PC-3 (cell line): ENCODE data around the gene POPDC2. TPM values are rescaled to one million over a fixed set of nuclear protein-coding genes. Genes with fewer than 3 reads are reported as not detected.
"Not testable (repeated sequence)": the region's sequence is repeated elsewhere in the genome, so short reads cannot be mapped to it uniquely, and the experiment has no call there.

Experiments
- ATAC-seq: fragments of 200-7000 bp; cut with Tn5 transposase; 2 replicates; pipeline ENCODE4 v1.9.1; 2020; ENCODE audit warnings: mild to moderate bottlenecking, moderate library complexity
- BruUV-seq: library from RNA; stranded (reverse); fragments of 400-500 nt; replicated peaks from 2 replicates; lab custom pipeline; 2021; lab: Mats Ljungman, UMichigan
- CTCF ChIA-PET: fragments of 300-600 bp; sonication (Branson Sonifier 250); formaldehyde crosslinking; loops from one replicate; lab custom pipeline; 2022; ENCODE audit warnings: antibody characterized with exemption; lab: Charles Lee
- POLR2A ChIA-PET: fragments of 300-600 bp; sonication (Branson Sonifier 250); formaldehyde crosslinking; loops from one replicate; lab custom pipeline; 2022; ENCODE audit warnings: antibody characterized with exemption; ENCODE audit not compliant: unreplicated experiment; lab: Charles Lee
- DNase-seq: peaks from one replicate; pipeline ENCODE4 v3.0.0-alpha.2; 2015
- H2AFZ ChIP-seq: fragments of 300-600 bp; sonication (generic); 2 replicates; pipeline ENCODE4 v1.6.0; 2016; ENCODE audit warnings: antibody characterized with exemption, low read length
- H3F3A ChIP-seq: fragments of 300-600 bp; sonication (generic); one replicate; pipeline ENCODE4 v1.6.0; 2017; ENCODE audit warnings: antibody characterized with exemption, low read length, control low read depth, mild to moderate bottlenecking; ENCODE audit not compliant: unreplicated experiment
- H3K27ac ChIP-seq: fragments of 300-600 bp; sonication (generic); 2 replicates; pipeline ENCODE4 v1.5.1; 2016; ENCODE audit warnings: mild to moderate bottlenecking, low read length
- H3K27me3 ChIP-seq: fragments of 300-600 bp; sonication (generic); 2 replicates; pipeline ENCODE4 v1.6.1; 2016; ENCODE audit warnings: low read length, mixed read lengths
- H3K36me3 ChIP-seq: fragments of 300-600 bp; sonication (generic); 2 replicates; pipeline ENCODE4 v1.6.1; 2016; ENCODE audit warnings: low read depth, mixed run types, low read length, mixed read lengths
- H3K4me1 ChIP-seq: fragments of 300-600 bp; sonication (generic); 2 replicates; pipeline ENCODE4 v1.5.1; 2016; ENCODE audit warnings: low read length; ENCODE audit not compliant: insufficient read depth
- H3K4me2 ChIP-seq: fragments of 300-600 bp; sonication (generic); 2 replicates; pipeline ENCODE4 v1.6.0; 2016; ENCODE audit warnings: low read length
- H3K4me3 ChIP-seq: fragments of 300-600 bp; sonication (generic); 2 replicates; pipeline ENCODE4 v1.5.1; 2016; ENCODE audit warnings: mild to moderate bottlenecking, low read length, mixed read lengths
- H3K79me2 ChIP-seq: fragments of 300-600 bp; sonication (generic); 2 replicates; pipeline ENCODE4 v1.6.1; 2017; ENCODE audit warnings: low read length, mixed read lengths
- H3K9ac ChIP-seq: fragments of 300-600 bp; sonication (generic); 2 replicates; pipeline ENCODE4 v1.6.0; 2016; ENCODE audit warnings: mild to moderate bottlenecking, low read length
- H3K9me2 ChIP-seq: fragments of 300-600 bp; sonication (generic); replicated peaks from 2 replicates; pipeline ENCODE4 v1.6.1; 2016; ENCODE audit warnings: mixed run types, low read length, mixed read lengths
- H3K9me3 ChIP-seq: fragments of 300-600 bp; sonication (generic); 2 replicates; pipeline ENCODE4 v1.6.1; 2016; ENCODE audit warnings: low read length, mixed read lengths
- H4K20me1 ChIP-seq: fragments of 300-600 bp; sonication (generic); 2 replicates; pipeline ENCODE4 v1.6.1; 2016; ENCODE audit warnings: low read length, mixed read lengths
- EZH2 ChIP-seq: fragments of 300-600 bp; sonication (generic); IDR thresholded peaks from one replicate; pipeline ENCODE4 v1.6.1; 2017; ENCODE audit warnings: antibody characterized with exemption, mild to moderate bottlenecking, low read length; ENCODE audit not compliant: unreplicated experiment
- EZH2phosphoT487 ChIP-seq: fragments of 300-600 bp; sonication (generic); IDR thresholded peaks from 2 replicates; pipeline ENCODE4 v1.6.1; 2018; ENCODE audit warnings: mild to moderate bottlenecking, antibody characterized with exemption, low read length, borderline replicate concordance
- intact Hi-C: fragments of 100-400 bp; cut with micrococcal nuclease; formaldehyde crosslinking; loops from 2 replicates; pipeline ENCODE4 v1.9.0; 2023
- total RNA-seq: library from RNA; depleted of rRNA; stranded (reverse); fragments of >200 nt; gene quantifications from 2 replicates; pipeline ENCODE4 v1.2.3, GENCODE V29; 2014
- TF ChIP-seq, protein P1 (sequence below): fragments of 300-600 bp; sonication (generic); conservative IDR thresholded peaks from 2 replicates; pipeline ENCODE4 v1.5.1; 2017; ENCODE audit warnings: antibody characterized with exemption, low read depth, mild to moderate bottlenecking, low read length

Gene POPDC2
- total RNA-seq, 1 experiment from 2014 or later: 0.62 TPM

DNA sequence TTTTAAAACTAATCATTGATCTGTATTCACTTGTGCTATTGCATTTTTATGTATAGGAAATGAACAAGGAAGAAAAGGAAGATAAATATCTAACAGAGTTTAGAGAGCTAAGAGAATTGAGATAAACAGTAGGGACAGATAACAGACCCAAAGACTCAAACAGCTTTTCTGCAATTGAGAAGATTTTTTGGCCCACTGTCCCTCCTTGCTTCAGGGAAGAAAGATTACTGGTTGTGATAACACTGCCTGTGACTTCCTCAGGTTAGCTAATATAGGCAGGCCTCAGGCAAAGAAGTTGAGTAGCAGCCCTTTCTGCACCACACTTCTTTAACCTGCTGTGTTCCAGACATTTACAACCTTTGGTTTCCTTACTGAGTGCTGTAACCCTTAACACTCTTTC is 19.5 kb upstream of the POPDC2 start:
- Histone ChIP-seq H2AFZ (peak overlapping the region; percentile 31; the same call in 1 of the 2 replicates), H3K9me3 (no peaks in the 10 kb centered on the region), H3K4me1 (peaks cover 18% of the 10 kb centered on the region), H3F3A (no peaks in the 10 kb centered on the region), H4K20me1 (no peaks in the 10 kb centered on the region), H3K4me2 (no peak overlapping the region), H3K9ac (no peak overlapping the region), H3K79me2 (peaks cover 19% of the 10 kb centered on the region), H3K9me2 (no peaks in the 10 kb centered on the region), H3K27ac (no peak overlapping the region), H3K27me3 (no peaks in the 10 kb centered on the region), H3K4me3 (no peak overlapping the region), H3K36me3 (peaks cover 4% of the 10 kb centered on the region; the same call in 1 of the 2 replicates)
- ATAC-seq (no peak), DNase-seq (no peak)
- intact Hi-C loops: loop anchor here (2.0 to 5.0 kb wide), 3 partner anchors 258 to 797 kb away; partner anchors contain the start of gene TEX55
- POLR2A ChIA-PET: no interaction called here
- TF ChIP-seq, protein P1, sequence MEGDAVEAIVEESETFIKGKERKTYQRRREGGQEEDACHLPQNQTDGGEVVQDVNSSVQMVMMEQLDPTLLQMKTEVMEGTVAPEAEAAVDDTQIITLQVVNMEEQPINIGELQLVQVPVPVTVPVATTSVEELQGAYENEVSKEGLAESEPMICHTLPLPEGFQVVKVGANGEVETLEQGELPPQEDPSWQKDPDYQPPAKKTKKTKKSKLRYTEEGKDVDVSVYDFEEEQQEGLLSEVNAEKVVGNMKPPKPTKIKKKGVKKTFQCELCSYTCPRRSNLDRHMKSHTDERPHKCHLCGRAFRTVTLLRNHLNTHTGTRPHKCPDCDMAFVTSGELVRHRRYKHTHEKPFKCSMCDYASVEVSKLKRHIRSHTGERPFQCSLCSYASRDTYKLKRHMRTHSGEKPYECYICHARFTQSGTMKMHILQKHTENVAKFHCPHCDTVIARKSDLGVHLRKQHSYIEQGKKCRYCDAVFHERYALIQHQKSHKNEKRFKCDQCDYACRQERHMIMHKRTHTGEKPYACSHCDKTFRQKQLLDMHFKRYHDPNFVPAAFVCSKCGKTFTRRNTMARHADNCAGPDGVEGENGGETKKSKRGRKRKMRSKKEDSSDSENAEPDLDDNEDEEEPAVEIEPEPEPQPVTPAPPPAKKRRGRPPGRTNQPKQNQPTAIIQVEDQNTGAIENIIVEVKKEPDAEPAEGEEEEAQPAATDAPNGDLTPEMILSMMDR: no peak
- TF ChIP-seq EZH2 (no peak), EZH2phosphoT487 (no peak)
- BruUV-seq: no TSS peak
- CTCF ChIA-PET: interaction anchor here (0.7 to 1.0 kb wide), 2 partner anchors 49 to 155 kb away, joined by 3 to 4 read pairs; no protein-coding TSS in a partner anchor

GRCh38 chr3:119678209-119678608 is 17.8 kb upstream of the POPDC2 start:
- H3F3A ChIP-seq, DNase-seq, H3K4me3 ChIP-seq, H3K9ac ChIP-seq, H4K20me1 ChIP-seq, H3K4me2 ChIP-seq, ATAC-seq, H3K27ac ChIP-seq, BruUV-seq, intact Hi-C loops, H3K9me3 ChIP-seq, H3K9me2 ChIP-seq, H2AFZ ChIP-seq, POLR2A ChIA-PET, CTCF ChIA-PET, H3K27me3 ChIP-seq: not testable (repeated sequence)
- peaks cover 18% of the 10 kb centered on the region for H3K4me1 ChIP-seq
- peaks cover 20% of the 10 kb centered on the region for H3K79me2 ChIP-seq
- peaks cover 14% of the 10 kb centered on the region; the same call in 1 of the 2 replicates for H3K36me3 ChIP-seq

- Histone ChIP-seq H3K4me3 (peak overlapping the region; percentile 84), H4K20me1 (no peaks in the 10 kb centered on the region), H3K4me1 (peaks cover 18% of the 10 kb centered on the region), H3K27me3 (no peaks in the 10 kb centered on the region), H3K36me3 (peaks cover 21% of the 10 kb centered on the region; the same call in 1 of the 2 replicates), H3F3A (no peaks in the 10 kb centered on the region), H3K9me2 (no peaks in the 10 kb centered on the region), H3K4me2 (peak overlapping the region; percentile 90), H2AFZ (peak overlapping the region; percentile 85), H3K9ac (peak overlapping the region; percentile 80), H3K9me3 (no peaks in the 10 kb centered on the region), H3K79me2 (peaks cover 20% of the 10 kb centered on the region), H3K27ac (peak overlapping the region; percentile 71)
- BruUV-seq: TSS peak; percentile 94
- DNase-seq (no peak), ATAC-seq (no peak)
- ChIA-PET POLR2A (interaction anchor here (1.4 kb wide), 1 partner anchor 15 kb away, joined by 4 read pairs; no protein-coding TSS in a partner anchor), CTCF (no interaction called here)
- TF ChIP-seq EZH2phosphoT487 (no peak), EZH2 (no peak)
- TF ChIP-seq, protein P1: no peak
- intact Hi-C loops: loop anchor here (1.0 to 2.0 kb wide), 4 partner anchors 13 to 179 kb away; partner anchors contain the start of genes ADPRH and TIMMDC1
These were observed 17.2 kb upstream of the POPDC2 start for GRCh38 chr3:119677641-119677934.
